ENCODE results near the gene RASGRP2.

DNA sequence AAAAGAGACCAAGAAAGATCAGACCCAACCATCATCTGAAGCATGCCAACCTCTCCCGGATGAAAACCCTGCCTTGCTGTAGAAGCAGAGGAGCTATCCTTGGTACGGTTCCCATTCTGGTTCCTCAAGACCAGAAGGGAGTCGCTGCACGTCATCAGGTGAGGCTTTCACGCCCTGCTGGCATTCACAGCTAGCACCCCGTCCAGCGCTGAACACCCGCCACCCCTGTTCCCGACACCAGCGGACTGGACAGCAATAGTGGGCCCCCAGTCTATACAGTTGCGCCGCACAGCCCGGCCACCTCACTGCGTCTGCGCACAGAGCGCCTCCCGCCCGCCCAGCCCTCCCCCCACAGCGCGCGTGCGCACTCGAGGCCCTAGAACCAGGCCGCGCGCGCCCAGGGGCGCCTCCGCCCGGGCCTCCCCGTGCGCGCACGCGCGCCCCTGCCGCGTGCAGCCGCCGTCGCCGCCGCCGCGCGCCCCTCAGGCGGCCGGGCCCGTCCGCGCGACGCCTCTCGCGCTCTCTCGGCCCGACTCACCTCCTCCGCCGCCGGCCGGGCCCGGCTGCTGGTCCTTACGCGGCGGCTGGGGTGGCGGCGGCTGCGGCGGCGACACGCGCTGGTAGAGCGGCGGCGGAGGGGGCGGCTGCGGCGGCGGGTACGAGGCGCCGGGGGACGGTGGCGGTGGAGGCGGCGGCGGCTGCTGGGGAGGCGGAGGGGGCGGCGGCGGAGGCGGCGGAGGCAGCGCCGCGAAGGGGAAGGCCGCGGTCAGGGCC is 33.7 kb upstream of the RASGRP2 start:
- no peak for TF ChIP-seq CTCF (conservative IDR thresholded peaks at IDR 0.05)
- no peak for TF ChIP-seq ZFX (IDR thresholded peaks at IDR 0.05)

Measured in C4-2B (cell line).